ENCODE measurements around the gene ANKRD28.
A peak's percentile ranks its signal among the peaks of the same experiment; 100 is the strongest.

The ANKRD28 gene

GRCh38 chr3:15757824-15758223, 40.0 kb downstream of the ANKRD28 start:
- DNase-seq (ENCODE audit: low read depth): no peak
- no peak for TF ChIP-seq CTCF (conservative IDR thresholded peaks at IDR 0.05; ENCODE audit: low read length)

GRCh38 chr3:15756505-15756904, 41.3 kb downstream of the ANKRD28 start:
- H3K4me3 ChIP-seq (ENCODE audit: low read length): no peak overlapping the region
- no peak for TF ChIP-seq CTCF (conservative IDR thresholded peaks at IDR 0.05; ENCODE audit: low read length)
- DNase-seq (ENCODE audit: low read depth): no peak

More at GRCh38 chr3:15757824-15758223, 40.0 kb downstream of the ANKRD28 start:
- no peak overlapping the region for H3K4me3 ChIP-seq (ENCODE audit: low read length)

GRCh38 chr3:15755780-15756179, 42.0 kb downstream of the ANKRD28 start:
- TF ChIP-seq CTCF (conservative IDR thresholded peaks at IDR 0.05; ENCODE audit: low read length): no peak
- no peak overlapping the region for H3K4me3 ChIP-seq (ENCODE audit: low read length)
- DNase-seq (ENCODE audit: low read depth): no peak

DNA sequence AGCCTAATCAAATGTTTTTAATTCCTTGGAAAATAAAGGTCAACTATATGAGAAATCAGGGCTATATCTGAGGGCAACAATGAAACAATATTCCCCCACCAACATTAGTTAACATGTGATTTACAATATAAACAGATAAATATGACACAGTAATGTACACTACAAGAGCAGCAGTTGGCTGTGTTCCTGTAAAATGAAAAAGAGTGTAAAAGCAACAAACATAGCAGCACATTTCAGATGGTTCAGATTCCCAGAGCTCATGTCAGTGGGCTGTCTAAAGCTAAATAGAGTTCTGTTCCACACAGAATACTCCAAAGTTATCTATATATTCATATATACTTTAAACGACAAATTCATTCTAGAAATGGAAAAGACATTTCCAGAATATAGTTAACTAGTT, 42.6 kb downstream of the ANKRD28 start:
- DNase-seq (ENCODE audit: low read depth): no peak
- H3K4me3 ChIP-seq (ENCODE audit: low read length): no peak overlapping the region
- TF ChIP-seq CTCF (conservative IDR thresholded peaks at IDR 0.05; ENCODE audit: low read length): no peak

DNA sequence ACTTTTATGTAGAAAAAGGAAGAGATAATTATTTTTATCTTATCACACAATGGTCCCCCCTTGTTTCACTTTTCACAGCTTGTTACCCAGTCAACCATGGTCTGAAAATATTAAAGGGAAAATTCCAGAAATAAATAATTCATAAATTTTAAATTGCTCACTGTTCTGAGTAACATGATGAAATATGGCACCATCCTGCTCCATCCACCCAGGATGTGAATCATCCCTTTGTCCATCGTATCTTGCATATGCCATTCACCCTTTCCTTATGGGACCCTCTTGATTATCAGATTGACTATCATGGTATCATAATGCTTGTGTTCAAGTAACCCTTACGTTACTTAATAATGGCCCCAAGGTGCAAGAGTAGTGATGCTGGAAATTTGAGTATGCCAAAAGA, 43.7 kb downstream of the ANKRD28 start:
- no peak for TF ChIP-seq CTCF (conservative IDR thresholded peaks at IDR 0.05; ENCODE audit: low read length)
- H3K4me3 ChIP-seq (ENCODE audit: low read length): no peak overlapping the region
- peak; percentile 43 for DNase-seq (ENCODE audit: low read depth)

- H3K4me3 ChIP-seq (ENCODE audit: low read length): no peak overlapping the region
- DNase-seq (ENCODE audit: low read depth): no peak
- TF ChIP-seq CTCF (conservative IDR thresholded peaks at IDR 0.05; ENCODE audit: low read length): no peak
Observed at GRCh38 chr3:15753056-15753710, 44.6 kb downstream of the ANKRD28 start.

- no peak for TF ChIP-seq CTCF (conservative IDR thresholded peaks at IDR 0.05; ENCODE audit: low read length)
- no peak for DNase-seq (ENCODE audit: low read depth)
- H3K4me3 ChIP-seq (ENCODE audit: low read length): no peak overlapping the region
Observed at GRCh38 chr3:15750879-15751278, 46.9 kb downstream of the ANKRD28 start.

All from AG10803 (cell line).